ENCODE measurements around the gene FRMD4A. TPM values are rescaled to one million over a fixed set of nuclear protein-coding genes. Genes with fewer than 3 reads are reported as not detected.

FRMD4A gene
- total RNA-seq, 2 donors from 2014 or later, result 22.3 to 22.4 TPM

DNA sequence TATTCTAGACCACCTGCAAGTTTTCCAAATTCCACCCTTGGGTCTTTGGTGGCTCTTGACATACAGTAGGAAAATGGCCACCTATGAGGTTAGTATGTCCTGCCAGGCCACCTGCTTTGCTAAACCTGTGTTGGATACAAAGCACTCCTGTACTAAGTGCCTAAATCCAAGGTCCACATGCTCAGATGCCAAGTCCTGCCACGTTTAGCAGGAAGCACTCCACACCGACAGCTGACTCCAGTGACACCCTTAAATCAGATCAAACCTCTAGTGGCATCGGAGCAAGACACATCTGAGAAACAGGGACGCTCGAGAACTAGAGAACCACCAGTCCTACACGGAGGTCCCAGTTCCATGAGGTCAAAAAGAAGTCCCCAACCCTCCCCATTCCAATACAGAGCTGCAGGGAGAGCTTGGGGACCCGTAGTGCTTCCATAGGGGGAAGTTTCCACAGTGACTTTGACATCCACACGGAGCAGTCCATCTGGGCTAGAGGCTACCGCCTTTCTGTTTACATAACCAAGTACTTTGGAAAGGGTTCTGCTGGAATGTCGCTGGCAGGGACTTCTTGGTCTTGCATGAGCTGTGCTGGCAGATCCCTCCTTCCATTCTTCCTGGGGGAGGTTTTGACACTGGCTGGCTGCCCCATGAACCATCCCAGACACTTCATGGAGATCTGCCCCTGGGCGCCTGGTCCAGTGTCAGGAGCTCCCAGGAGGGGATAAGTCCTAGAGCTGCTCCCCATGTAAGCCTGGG is 453.4 kb downstream of the FRMD4A start:
- TF ChIP-seq, protein P1, sequence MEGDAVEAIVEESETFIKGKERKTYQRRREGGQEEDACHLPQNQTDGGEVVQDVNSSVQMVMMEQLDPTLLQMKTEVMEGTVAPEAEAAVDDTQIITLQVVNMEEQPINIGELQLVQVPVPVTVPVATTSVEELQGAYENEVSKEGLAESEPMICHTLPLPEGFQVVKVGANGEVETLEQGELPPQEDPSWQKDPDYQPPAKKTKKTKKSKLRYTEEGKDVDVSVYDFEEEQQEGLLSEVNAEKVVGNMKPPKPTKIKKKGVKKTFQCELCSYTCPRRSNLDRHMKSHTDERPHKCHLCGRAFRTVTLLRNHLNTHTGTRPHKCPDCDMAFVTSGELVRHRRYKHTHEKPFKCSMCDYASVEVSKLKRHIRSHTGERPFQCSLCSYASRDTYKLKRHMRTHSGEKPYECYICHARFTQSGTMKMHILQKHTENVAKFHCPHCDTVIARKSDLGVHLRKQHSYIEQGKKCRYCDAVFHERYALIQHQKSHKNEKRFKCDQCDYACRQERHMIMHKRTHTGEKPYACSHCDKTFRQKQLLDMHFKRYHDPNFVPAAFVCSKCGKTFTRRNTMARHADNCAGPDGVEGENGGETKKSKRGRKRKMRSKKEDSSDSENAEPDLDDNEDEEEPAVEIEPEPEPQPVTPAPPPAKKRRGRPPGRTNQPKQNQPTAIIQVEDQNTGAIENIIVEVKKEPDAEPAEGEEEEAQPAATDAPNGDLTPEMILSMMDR (conservative IDR thresholded peaks at IDR 0.05), result no peak
- H3K27me3 Mint-ChIP-seq (ENCODE audit: insufficient read depth), result no peaks in the 10 kb centered on the region
- peak; percentile 56 for DNase-seq
- H3K4me1 ChIP-seq (ENCODE audit: control insufficient read depth, insufficient read depth, low read length), result peaks cover 7% of the 10 kb centered on the region
- H3K9me3 ChIP-seq (ENCODE audit: control insufficient read depth, low read length), result no peaks in the 10 kb centered on the region
- no peaks in the 10 kb centered on the region for H3K9me3 Mint-ChIP-seq
- WGBS, 2 experiments (ENCODE audit: insufficient coverage in 1 of 2, insufficient read length in 1 of 2), result 87 to 96% methylated on average over 7 to 11 of the region's 11 CpGs
- no peak overlapping the region for H3K27ac Mint-ChIP-seq
- H3K27ac ChIP-seq (ENCODE audit: low read depth, low read length), result no peak overlapping the region
- H3K4me1 Mint-ChIP-seq, result peaks cover 4% of the 10 kb centered on the region
- H3K4me3 ChIP-seq (ENCODE audit: low read length), result no peak overlapping the region
- H3K9ac ChIP-seq (ENCODE audit: extremely low read depth, low read length, poor library complexity, severe bottlenecking), result no peak overlapping the region
- no peaks in the 10 kb centered on the region for H3K27me3 ChIP-seq (ENCODE audit: control insufficient read depth, insufficient read depth, low read length, poor library complexity, severe bottlenecking)
- no peak overlapping the region for H3K4me3 Mint-ChIP-seq
- H3K36me3 ChIP-seq (ENCODE audit: control insufficient read depth, insufficient read depth, low read length), result no peaks in the 10 kb centered on the region
- no peaks in the 10 kb centered on the region for H3K36me3 Mint-ChIP-seq (ENCODE audit: low read depth)

DNA sequence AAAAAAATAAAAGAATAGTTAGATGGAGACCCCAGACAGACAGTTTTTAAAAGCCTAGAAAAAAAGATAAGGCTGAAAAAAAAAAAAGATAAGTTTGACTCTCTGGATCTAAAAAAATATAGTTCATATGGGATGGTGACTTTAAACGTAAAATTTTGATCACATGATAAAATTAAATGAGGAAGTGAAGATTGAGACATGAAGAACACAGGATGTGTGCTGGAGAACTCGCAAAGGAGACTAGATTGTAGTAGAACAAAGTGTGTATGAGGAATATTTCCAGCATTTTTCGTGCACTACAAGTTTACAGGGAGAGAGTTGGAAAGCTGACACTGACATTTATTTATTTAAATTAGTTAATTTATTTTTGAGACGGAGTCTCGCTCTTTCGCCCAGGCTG is 457.5 kb downstream of the FRMD4A start:
- Histone ChIP-seq H3K36me3 (ENCODE audit: control insufficient read depth, insufficient read depth, low read length) (no peaks in the 10 kb centered on the region), H3K27me3 (ENCODE audit: control insufficient read depth, insufficient read depth, low read length, poor library complexity, severe bottlenecking) (no peaks in the 10 kb centered on the region), H3K9ac (ENCODE audit: extremely low read depth, low read length, poor library complexity, severe bottlenecking) (no peak overlapping the region), H3K27ac (ENCODE audit: low read depth, low read length) (no peak overlapping the region), H3K4me1 (ENCODE audit: control insufficient read depth, insufficient read depth, low read length) (peaks cover 5% of the 10 kb centered on the region), H3K9me3 (ENCODE audit: control insufficient read depth, low read length) (no peaks in the 10 kb centered on the region), H3K4me3 (ENCODE audit: low read length) (no peak overlapping the region)
- Mint-ChIP-seq H3K27ac (no peak overlapping the region), H3K4me1 (peaks cover 4% of the 10 kb centered on the region), H3K36me3 (ENCODE audit: low read depth) (no peaks in the 10 kb centered on the region), H3K27me3 (ENCODE audit: insufficient read depth) (no peaks in the 10 kb centered on the region), H3K4me3 (no peak overlapping the region), H3K9me3 (no peaks in the 10 kb centered on the region)
- TF ChIP-seq, protein P1 (conservative IDR thresholded peaks at IDR 0.05), result no peak
- no peak for DNase-seq
- WGBS, 2 experiments (ENCODE audit: insufficient coverage in 1 of 2, insufficient read length in 1 of 2), result 99% methylated on average over 5 to 6 of the region's 6 CpGs

DNA sequence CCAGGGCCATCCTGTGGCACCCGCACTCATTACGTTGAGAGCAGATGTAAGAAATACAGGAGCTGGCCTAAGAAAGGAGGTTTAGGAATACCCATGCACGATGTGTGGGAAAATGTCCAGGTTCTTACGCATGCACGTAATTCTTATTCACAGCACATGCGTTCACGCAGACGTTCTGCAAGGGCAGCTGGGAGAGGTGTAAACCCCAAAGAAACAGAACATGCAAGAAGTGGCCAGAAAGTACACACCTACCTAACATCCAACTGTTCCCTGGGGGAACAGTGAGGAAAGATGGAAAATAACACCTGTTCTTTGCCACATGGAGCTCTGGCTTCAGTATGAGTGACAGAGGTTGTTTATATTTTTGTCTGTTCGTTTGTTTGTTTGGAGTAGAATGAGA is 458.3 kb downstream of the FRMD4A start:
- Mint-ChIP-seq H3K36me3 (ENCODE audit: low read depth) (no peaks in the 10 kb centered on the region), H3K9me3 (no peaks in the 10 kb centered on the region), H3K27ac (no peak overlapping the region), H3K4me3 (no peak overlapping the region), H3K4me1 (no peaks in the 10 kb centered on the region), H3K27me3 (ENCODE audit: insufficient read depth) (no peaks in the 10 kb centered on the region)
- H3K9ac ChIP-seq (ENCODE audit: extremely low read depth, low read length, poor library complexity, severe bottlenecking), result no peak overlapping the region
- no peaks in the 10 kb centered on the region for H3K36me3 ChIP-seq (ENCODE audit: control insufficient read depth, insufficient read depth, low read length)
- no peak for DNase-seq
- H3K4me1 ChIP-seq (ENCODE audit: control insufficient read depth, insufficient read depth, low read length), result peaks cover 4% of the 10 kb centered on the region
- no peaks in the 10 kb centered on the region for H3K27me3 ChIP-seq (ENCODE audit: control insufficient read depth, insufficient read depth, low read length, poor library complexity, severe bottlenecking)
- H3K9me3 ChIP-seq (ENCODE audit: control insufficient read depth, low read length), result no peaks in the 10 kb centered on the region
- H3K4me3 ChIP-seq (ENCODE audit: low read length), result no peak overlapping the region
- TF ChIP-seq, protein P1 (conservative IDR thresholded peaks at IDR 0.05), result no peak
- WGBS, 2 experiments (ENCODE audit: insufficient coverage in 1 of 2, insufficient read length in 1 of 2), result 93 to 94% methylated on average over 9 of the region's 9 CpGs
- peak overlapping the region; percentile 79 for H3K27ac ChIP-seq (ENCODE audit: low read depth, low read length)

Data from endodermal cell (in vitro differentiated cells).